ENCODE results near the gene TMEM45A. TPM values are rescaled to one million over a fixed set of nuclear protein-coding genes. Genes with fewer than 3 reads are reported as not detected.

Gene TMEM45A
- polyA plus RNA-seq, 1 donor from 2014 or later = 2.4 TPM

- Histone ChIP-seq H3K27ac (ENCODE audit: low read length) (no peak overlapping the region), H3K36me3 (ENCODE audit: insufficient read depth, low read length) (no peaks in the 10 kb centered on the region)
- TF ChIP-seq RAD21 (conservative IDR thresholded peaks at IDR 0.05) = no peak
- TF ChIP-seq, protein P1, sequence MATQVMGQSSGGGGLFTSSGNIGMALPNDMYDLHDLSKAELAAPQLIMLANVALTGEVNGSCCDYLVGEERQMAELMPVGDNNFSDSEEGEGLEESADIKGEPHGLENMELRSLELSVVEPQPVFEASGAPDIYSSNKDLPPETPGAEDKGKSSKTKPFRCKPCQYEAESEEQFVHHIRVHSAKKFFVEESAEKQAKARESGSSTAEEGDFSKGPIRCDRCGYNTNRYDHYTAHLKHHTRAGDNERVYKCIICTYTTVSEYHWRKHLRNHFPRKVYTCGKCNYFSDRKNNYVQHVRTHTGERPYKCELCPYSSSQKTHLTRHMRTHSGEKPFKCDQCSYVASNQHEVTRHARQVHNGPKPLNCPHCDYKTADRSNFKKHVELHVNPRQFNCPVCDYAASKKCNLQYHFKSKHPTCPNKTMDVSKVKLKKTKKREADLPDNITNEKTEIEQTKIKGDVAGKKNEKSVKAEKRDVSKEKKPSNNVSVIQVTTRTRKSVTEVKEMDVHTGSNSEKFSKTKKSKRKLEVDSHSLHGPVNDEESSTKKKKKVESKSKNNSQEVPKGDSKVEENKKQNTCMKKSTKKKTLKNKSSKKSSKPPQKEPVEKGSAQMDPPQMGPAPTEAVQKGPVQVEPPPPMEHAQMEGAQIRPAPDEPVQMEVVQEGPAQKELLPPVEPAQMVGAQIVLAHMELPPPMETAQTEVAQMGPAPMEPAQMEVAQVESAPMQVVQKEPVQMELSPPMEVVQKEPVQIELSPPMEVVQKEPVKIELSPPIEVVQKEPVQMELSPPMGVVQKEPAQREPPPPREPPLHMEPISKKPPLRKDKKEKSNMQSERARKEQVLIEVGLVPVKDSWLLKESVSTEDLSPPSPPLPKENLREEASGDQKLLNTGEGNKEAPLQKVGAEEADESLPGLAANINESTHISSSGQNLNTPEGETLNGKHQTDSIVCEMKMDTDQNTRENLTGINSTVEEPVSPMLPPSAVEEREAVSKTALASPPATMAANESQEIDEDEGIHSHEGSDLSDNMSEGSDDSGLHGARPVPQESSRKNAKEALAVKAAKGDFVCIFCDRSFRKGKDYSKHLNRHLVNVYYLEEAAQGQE (IDR thresholded peaks at IDR 0.05; ENCODE audit: borderline replicate concordance) = no peak
- no peak for TF ChIP-seq MXI1 (conservative IDR thresholded peaks at IDR 0.05; ENCODE audit: poor library complexity, severe bottlenecking)
- no peak for TF ChIP-seq EZH2 (IDR thresholded peaks at IDR 0.05; ENCODE audit: borderline replicate concordance, insufficient read depth, low read length, poor library complexity, severe bottlenecking)
- TF ChIP-seq SMC3 (conservative IDR thresholded peaks at IDR 0.05; ENCODE audit: poor library complexity) = no peak
- TF ChIP-seq POLR2AphosphoS5 (IDR thresholded peaks at IDR 0.05) = no peak
- no peak for TF ChIP-seq TAF1 (IDR thresholded peaks at IDR 0.05; ENCODE audit: low read depth)
- TF ChIP-seq, protein P2, sequence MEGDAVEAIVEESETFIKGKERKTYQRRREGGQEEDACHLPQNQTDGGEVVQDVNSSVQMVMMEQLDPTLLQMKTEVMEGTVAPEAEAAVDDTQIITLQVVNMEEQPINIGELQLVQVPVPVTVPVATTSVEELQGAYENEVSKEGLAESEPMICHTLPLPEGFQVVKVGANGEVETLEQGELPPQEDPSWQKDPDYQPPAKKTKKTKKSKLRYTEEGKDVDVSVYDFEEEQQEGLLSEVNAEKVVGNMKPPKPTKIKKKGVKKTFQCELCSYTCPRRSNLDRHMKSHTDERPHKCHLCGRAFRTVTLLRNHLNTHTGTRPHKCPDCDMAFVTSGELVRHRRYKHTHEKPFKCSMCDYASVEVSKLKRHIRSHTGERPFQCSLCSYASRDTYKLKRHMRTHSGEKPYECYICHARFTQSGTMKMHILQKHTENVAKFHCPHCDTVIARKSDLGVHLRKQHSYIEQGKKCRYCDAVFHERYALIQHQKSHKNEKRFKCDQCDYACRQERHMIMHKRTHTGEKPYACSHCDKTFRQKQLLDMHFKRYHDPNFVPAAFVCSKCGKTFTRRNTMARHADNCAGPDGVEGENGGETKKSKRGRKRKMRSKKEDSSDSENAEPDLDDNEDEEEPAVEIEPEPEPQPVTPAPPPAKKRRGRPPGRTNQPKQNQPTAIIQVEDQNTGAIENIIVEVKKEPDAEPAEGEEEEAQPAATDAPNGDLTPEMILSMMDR (IDR thresholded peaks at IDR 0.05; ENCODE audit: poor library complexity, severe bottlenecking) = no peak
- no peak for TF ChIP-seq EP300 (conservative IDR thresholded peaks at IDR 0.05; ENCODE audit: poor library complexity, severe bottlenecking)
Measured at GRCh38 chr3:100563228-100563627, 70.8 kb downstream of the TMEM45A start.

GRCh38 chr3:100563652-100564211, 71.3 kb downstream of the TMEM45A start:
- Histone ChIP-seq H2AFZ (ENCODE audit: low read depth, low read length) (no peak overlapping the region), H3F3A (ENCODE audit: insufficient read depth, low read length, poor library complexity, severe bottlenecking) (no peaks in the 10 kb centered on the region), H3K4me3 (ENCODE audit: low read length) (no peak overlapping the region), H3K27ac (ENCODE audit: low read length) (no peak overlapping the region), H3K4me2 (ENCODE audit: low read length) (no peak overlapping the region), H3K36me3 (ENCODE audit: insufficient read depth, low read length) (no peaks in the 10 kb centered on the region), H3K79me2 (replicated peaks; ENCODE audit: insufficient read depth, low read length) (no peaks in the 10 kb centered on the region), H3K9me3 (ENCODE audit: low read length) (no peaks in the 10 kb centered on the region), H3K9me2 (ENCODE audit: insufficient read depth, low read length) (no peaks in the 10 kb centered on the region), H3K9ac (ENCODE audit: low read length) (no peak overlapping the region), H3K27me3 (ENCODE audit: insufficient read depth, low read depth, low read length) (no peaks in the 10 kb centered on the region), H4K20me1 (ENCODE audit: insufficient read depth) (no peaks in the 10 kb centered on the region)
- no peak for TF ChIP-seq RAD21 (conservative IDR thresholded peaks at IDR 0.05)
- no peak for TF ChIP-seq EP300 (conservative IDR thresholded peaks at IDR 0.05; ENCODE audit: poor library complexity, severe bottlenecking)
- no peak for TF ChIP-seq EZH2 (IDR thresholded peaks at IDR 0.05; ENCODE audit: borderline replicate concordance, insufficient read depth, low read length, poor library complexity, severe bottlenecking)
- no peak for TF ChIP-seq MXI1 (conservative IDR thresholded peaks at IDR 0.05; ENCODE audit: poor library complexity, severe bottlenecking)
- TF ChIP-seq, protein P1 (IDR thresholded peaks at IDR 0.05; ENCODE audit: borderline replicate concordance) = no peak
- TF ChIP-seq TAF1 (IDR thresholded peaks at IDR 0.05; ENCODE audit: low read depth) = no peak
- no peak for TF ChIP-seq POLR2AphosphoS5 (IDR thresholded peaks at IDR 0.05)
- no peak for TF ChIP-seq SMC3 (conservative IDR thresholded peaks at IDR 0.05; ENCODE audit: poor library complexity)
- TF ChIP-seq, protein P2 (IDR thresholded peaks at IDR 0.05; ENCODE audit: poor library complexity, severe bottlenecking) = no peak

More at GRCh38 chr3:100563228-100563627, 70.8 kb downstream of the TMEM45A start:
- Histone ChIP-seq H3K9me3 (ENCODE audit: low read length) (no peaks in the 10 kb centered on the region), H4K20me1 (ENCODE audit: insufficient read depth) (no peaks in the 10 kb centered on the region), H3F3A (ENCODE audit: insufficient read depth, low read length, poor library complexity, severe bottlenecking) (no peaks in the 10 kb centered on the region), H3K9ac (ENCODE audit: low read length) (no peak overlapping the region), H3K27me3 (ENCODE audit: insufficient read depth, low read depth, low read length) (no peaks in the 10 kb centered on the region), H3K4me3 (ENCODE audit: low read length) (no peak overlapping the region), H2AFZ (ENCODE audit: low read depth, low read length) (no peak overlapping the region), H3K9me2 (ENCODE audit: insufficient read depth, low read length) (no peaks in the 10 kb centered on the region), H3K4me2 (ENCODE audit: low read length) (no peak overlapping the region), H3K79me2 (replicated peaks; ENCODE audit: insufficient read depth, low read length) (no peaks in the 10 kb centered on the region)

All from neural cell (in vitro differentiated cells).